ENCODE data around the gene SND1.

DNA sequence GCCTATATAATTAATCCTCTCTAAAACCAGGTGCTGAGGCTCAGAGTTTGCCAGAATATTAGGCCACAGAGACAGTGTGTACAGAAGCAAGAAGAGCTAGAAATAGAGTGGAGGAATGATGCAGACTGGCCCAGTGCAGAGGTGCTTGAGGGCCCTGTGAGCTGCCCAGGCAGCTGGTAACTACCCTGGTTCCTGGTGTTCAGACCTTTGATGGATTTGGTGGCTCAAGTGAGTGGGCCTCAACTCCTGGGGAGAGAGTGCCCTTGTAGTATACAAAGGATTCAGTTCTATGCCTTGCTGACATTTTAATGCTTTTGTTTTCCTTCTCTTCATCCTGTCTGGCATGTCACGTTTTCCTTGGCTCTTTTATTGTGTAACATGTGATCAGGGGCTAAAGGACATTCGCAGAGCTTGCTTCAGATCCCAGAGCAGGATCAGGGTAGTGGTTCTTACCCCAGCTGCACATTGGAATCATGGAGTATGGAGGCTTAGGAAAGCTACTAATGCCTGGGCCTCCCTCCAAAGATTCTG lies 359.2 kb downstream of the SND1 start:
- TF ChIP-seq FOXM1 (IDR thresholded peaks at IDR 0.05; ENCODE audit: borderline replicate concordance) (no peak), SP1 (IDR thresholded peaks at IDR 0.05) (no peak), NFRKB (IDR thresholded peaks at IDR 0.05) (no peak)
- TF ChIP-seq, protein P1, sequence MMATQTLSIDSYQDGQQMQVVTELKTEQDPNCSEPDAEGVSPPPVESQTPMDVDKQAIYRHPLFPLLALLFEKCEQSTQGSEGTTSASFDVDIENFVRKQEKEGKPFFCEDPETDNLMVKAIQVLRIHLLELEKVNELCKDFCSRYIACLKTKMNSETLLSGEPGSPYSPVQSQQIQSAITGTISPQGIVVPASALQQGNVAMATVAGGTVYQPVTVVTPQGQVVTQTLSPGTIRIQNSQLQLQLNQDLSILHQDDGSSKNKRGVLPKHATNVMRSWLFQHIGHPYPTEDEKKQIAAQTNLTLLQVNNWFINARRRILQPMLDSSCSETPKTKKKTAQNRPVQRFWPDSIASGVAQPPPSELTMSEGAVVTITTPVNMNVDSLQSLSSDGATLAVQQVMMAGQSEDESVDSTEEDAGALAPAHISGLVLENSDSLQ (IDR thresholded peaks at IDR 0.05), result no peak
